Fibroblast of lung (primary cell): ENCODE measurements around the gene DBH.

Experiments
- EZH2 ChIP-seq: IDR thresholded peaks from 2 replicates; pipeline ENCODE4 v1.5.1; 2012; ENCODE audit warnings: low read length, control low read depth, mild to moderate bottlenecking; ENCODE audit errors: missing control alignments
- TF ChIP-seq, protein P1 (sequence below), 2 donors: IDR thresholded peaks in 1 of 2; conservative IDR thresholded peaks in 1 of 2; 1 replicate in 1 of 2; 2 replicates in 1 of 2; pipeline ENCODE4 v1.5.1; 2011 to 2012; ENCODE audit warnings: low read length in 2 of 2, control low read depth in 1 of 2, inconsistent platforms in 1 of 2, low read depth in 1 of 2, mild to moderate bottlenecking in 1 of 2

DNA sequence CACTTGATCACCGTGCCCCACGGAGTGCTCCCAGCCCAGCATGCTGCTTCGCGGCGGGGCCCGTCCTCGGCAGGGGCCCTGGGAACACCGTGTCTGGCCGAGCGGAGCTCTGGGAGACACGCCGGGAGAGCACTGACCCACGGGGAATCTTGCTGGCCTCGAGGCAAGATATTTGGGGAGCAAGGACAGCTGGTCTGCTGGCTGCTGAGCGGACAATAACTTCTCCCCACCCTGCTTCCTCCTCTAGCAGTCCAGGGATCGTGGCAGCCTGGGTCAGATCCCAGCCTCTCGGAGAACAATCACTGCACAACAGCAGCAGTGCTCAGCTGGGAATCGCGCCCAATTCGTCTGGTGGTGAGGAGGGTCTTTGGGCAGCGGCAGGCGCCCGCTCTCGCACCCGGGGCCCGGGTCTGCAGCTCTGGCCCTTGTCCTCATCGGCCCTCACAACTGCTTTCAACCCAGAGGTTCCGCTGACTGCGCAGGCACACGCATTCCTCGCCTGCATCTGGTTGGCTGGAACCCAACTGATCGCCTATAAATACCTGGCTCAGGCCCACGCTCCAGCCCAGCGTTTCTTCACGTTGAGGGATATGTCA lies 43.4 kb downstream of the DBH start:
- TF ChIP-seq, protein P1, sequence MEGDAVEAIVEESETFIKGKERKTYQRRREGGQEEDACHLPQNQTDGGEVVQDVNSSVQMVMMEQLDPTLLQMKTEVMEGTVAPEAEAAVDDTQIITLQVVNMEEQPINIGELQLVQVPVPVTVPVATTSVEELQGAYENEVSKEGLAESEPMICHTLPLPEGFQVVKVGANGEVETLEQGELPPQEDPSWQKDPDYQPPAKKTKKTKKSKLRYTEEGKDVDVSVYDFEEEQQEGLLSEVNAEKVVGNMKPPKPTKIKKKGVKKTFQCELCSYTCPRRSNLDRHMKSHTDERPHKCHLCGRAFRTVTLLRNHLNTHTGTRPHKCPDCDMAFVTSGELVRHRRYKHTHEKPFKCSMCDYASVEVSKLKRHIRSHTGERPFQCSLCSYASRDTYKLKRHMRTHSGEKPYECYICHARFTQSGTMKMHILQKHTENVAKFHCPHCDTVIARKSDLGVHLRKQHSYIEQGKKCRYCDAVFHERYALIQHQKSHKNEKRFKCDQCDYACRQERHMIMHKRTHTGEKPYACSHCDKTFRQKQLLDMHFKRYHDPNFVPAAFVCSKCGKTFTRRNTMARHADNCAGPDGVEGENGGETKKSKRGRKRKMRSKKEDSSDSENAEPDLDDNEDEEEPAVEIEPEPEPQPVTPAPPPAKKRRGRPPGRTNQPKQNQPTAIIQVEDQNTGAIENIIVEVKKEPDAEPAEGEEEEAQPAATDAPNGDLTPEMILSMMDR (conservative IDR thresholded peaks at IDR 0.05 in 1 of 2, IDR thresholded peaks at IDR 0.05 in 1 of 2; ENCODE audit: low read depth in 1 of 2, low read length in 2 of 2): no peak
- TF ChIP-seq EZH2: no peak
